OCI-LY7 (cell line): Measurements from ENCODE around the gene IL15RA. TPM values are rescaled to one million over a fixed set of nuclear protein-coding genes. Genes with fewer than 3 reads are reported as not detected.

Experiments
- BruUV-seq: library from RNA; stranded (reverse); fragments of 400-500 nt; replicated peaks from 2 replicates; lab custom pipeline; 2021; lab: Mats Ljungman, UMichigan
- CTCF ChIA-PET: fragments of 300-600 bp; sonication (Branson Sonifier 250); formaldehyde crosslinking; loops from one replicate; lab custom pipeline; 2022; ENCODE audit warnings: antibody characterized with exemption; ENCODE audit not compliant: unreplicated experiment; lab: Charles Lee
- POLR2A ChIA-PET: fragments of 300-600 bp; sonication (Branson Sonifier 250); formaldehyde crosslinking; loops from one replicate; lab custom pipeline; 2022; ENCODE audit warnings: antibody characterized with exemption; lab: Charles Lee
- DNase-seq: peaks from one replicate; pipeline ENCODE4 v3.0.0-alpha.2; 2015; ENCODE audit warnings: low spot score
- H2AFZ ChIP-seq: fragments of 200-600 bp; sonication (generic), shearing (Covaris generic); 2 replicates; pipeline ENCODE4 v1.6.1; 2014; ENCODE audit warnings: mild to moderate bottlenecking, antibody characterized with exemption, low read length, moderate library complexity
- H3K27ac ChIP-seq: fragments of 200-600 bp; sonication (generic); 2 replicates; pipeline ENCODE4 v1.5.1; 2014; ENCODE audit warnings: mixed run types, low read depth, mild to moderate bottlenecking, moderate library complexity, low read length, inconsistent platforms; ENCODE audit not compliant: poor library complexity, severe bottlenecking
- H3K36me3 ChIP-seq: fragments of 200-600 bp; sonication (generic); 2 replicates; pipeline ENCODE4 v1.6.1; 2014; ENCODE audit warnings: mild to moderate bottlenecking, antibody characterized with exemption, low read length, moderate library complexity, mixed read lengths; ENCODE audit not compliant: insufficient read depth
- H3K4me1 ChIP-seq: fragments of 200-600 bp; sonication (generic); 2 replicates; pipeline ENCODE4 v1.5.1; 2014; ENCODE audit warnings: mild to moderate bottlenecking, low read length; ENCODE audit not compliant: insufficient read depth, poor library complexity, severe bottlenecking
- H3K4me2 ChIP-seq: fragments of 200-600 bp; sonication (generic); 2 replicates; pipeline ENCODE4 v1.6.1; 2014; ENCODE audit warnings: mild to moderate bottlenecking, low read length
- H3K4me3 ChIP-seq: fragments of 200-600 bp; sonication (generic); 2 replicates; pipeline ENCODE4 v1.5.1; 2014; ENCODE audit warnings: mild to moderate bottlenecking, low read depth, low read length; ENCODE audit not compliant: poor library complexity, severe bottlenecking
- H3K79me2 ChIP-seq: fragments of 200-600 bp; sonication (generic); 2 replicates; pipeline ENCODE4 v1.6.1; 2016; ENCODE audit warnings: low read depth, mild to moderate bottlenecking, low read length, moderate library complexity, mixed read lengths; ENCODE audit not compliant: insufficient read depth
- H3K9me2 ChIP-seq: fragments of 200-600 bp; sonication (generic); 2 replicates; pipeline ENCODE4 v1.6.1; 2016; ENCODE audit warnings: mild to moderate bottlenecking, low read length, mixed read lengths; ENCODE audit not compliant: insufficient read depth
- H3K9me3 ChIP-seq: fragments of 200-600 bp; sonication (generic); 2 replicates; pipeline ENCODE4 v1.6.1; 2014; ENCODE audit warnings: mild to moderate bottlenecking, mixed run types, low read length, mixed read lengths
- H4K20me1 ChIP-seq: fragments of 200-600 bp; sonication (generic); 2 replicates; pipeline ENCODE4 v1.6.1; 2014; ENCODE audit warnings: mild to moderate bottlenecking, antibody characterized with exemption, low read length, moderate library complexity, mixed read lengths; ENCODE audit not compliant: insufficient read depth
- CTCF ChIP-seq: fragments of 200-600 bp; sonication (generic); conservative IDR thresholded peaks from 2 replicates; pipeline ENCODE4 v1.5.1; 2014; ENCODE audit warnings: mild to moderate bottlenecking, antibody characterized with exemption, low read length, moderate library complexity, mixed read lengths
- EZH2phosphoT487 ChIP-seq: fragments of 200-600 bp; sonication (generic); IDR thresholded peaks from 2 replicates; pipeline ENCODE4 v1.6.1; 2018; ENCODE audit warnings: low read depth, borderline replicate concordance, mild to moderate bottlenecking, mixed run types, antibody characterized with exemption, low read length, moderate library complexity, mixed read lengths
- intact Hi-C: fragments of 100-400 bp; cut with micrococcal nuclease; formaldehyde crosslinking; loops from one replicate; pipeline ENCODE4 v1.10.0; 2022; ENCODE audit not compliant: unreplicated experiment
- total RNA-seq, 2 experiments: library from RNA; depleted of rRNA in 1 of 2; stranded (reverse); fragments of >200 nt in 1 of 2; shearing (Covaris generic) in 1 of 2; gene quantifications; 2 replicates each; pipeline ENCODE4 v1.2.3, GENCODE V29; 2014 to 2022

The IL15RA gene
- total RNA-seq, 2 experiments from 2014 or later: 5.9 to 14.5 TPM

GRCh38 chr10:6017781-6018354 is 40.5 kb upstream of the IL15RA start:
- intact Hi-C loops: loop anchor here (10.0 kb wide), 1 partner anchor 387 kb away; no protein-coding TSS in a partner anchor
- H3K27ac ChIP-seq: no peak overlapping the region
- no peaks in the 10 kb centered on the region for H4K20me1 ChIP-seq
- H3K4me2 ChIP-seq: no peak overlapping the region
- H3K4me1 ChIP-seq: peaks cover 28% of the 10 kb centered on the region
- no peak for TF ChIP-seq EZH2phosphoT487
- no peak for TF ChIP-seq CTCF
- peaks cover 39% of the 10 kb centered on the region for H3K36me3 ChIP-seq
- H2AFZ ChIP-seq: no peak overlapping the region
- BruUV-seq: no TSS peak
- no peaks in the 10 kb centered on the region for H3K9me2 ChIP-seq
- POLR2A ChIA-PET: interaction anchor here (1.0 kb wide), 1 partner anchor 10 kb away, joined by 3 read pairs; no protein-coding TSS in a partner anchor
- no peaks in the 10 kb centered on the region for H3K79me2 ChIP-seq
- no peak for DNase-seq
- H3K4me3 ChIP-seq: no peak overlapping the region
- H3K9me3 ChIP-seq: no peaks in the 10 kb centered on the region
- CTCF ChIA-PET: no interaction called here

DNA sequence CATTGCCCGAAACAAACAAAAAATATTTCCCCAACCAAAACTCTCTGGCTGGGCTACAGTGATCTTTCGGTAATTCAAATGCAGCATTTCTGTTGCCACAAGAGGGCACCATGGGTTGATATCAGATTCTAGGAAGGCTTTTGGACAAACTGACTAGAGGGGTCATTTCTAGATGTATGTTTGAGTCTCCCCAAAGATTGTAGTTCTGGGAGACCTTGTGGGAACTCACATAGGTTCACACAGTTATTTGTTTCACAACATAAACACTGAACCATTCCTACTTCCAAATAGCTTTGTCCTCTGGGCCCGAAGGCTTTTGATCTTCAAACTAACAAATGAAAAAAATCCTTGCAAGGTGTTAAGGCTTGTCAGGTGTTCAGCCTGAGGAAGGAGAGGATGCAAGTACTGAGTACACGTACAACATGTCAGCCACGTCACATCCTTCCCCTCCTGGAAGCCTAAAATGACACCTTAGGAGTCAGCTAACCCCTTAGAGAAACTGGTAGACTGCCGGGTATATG is 37.0 kb upstream of the IL15RA start:
- Histone ChIP-seq H3K4me1 (peaks cover 19% of the 10 kb centered on the region), H3K9me3 (no peaks in the 10 kb centered on the region), H3K36me3 (peaks cover 23% of the 10 kb centered on the region), H3K4me2 (peak overlapping the region; percentile 61), H4K20me1 (no peaks in the 10 kb centered on the region), H3K27ac (peak overlapping the region; percentile 68), H3K4me3 (peak overlapping the region; percentile 4), H3K79me2 (no peaks in the 10 kb centered on the region), H2AFZ (peak overlapping the region; percentile 51; the same call in 1 of the 2 replicates), H3K9me2 (no peaks in the 10 kb centered on the region)
- no TSS peak for BruUV-seq
- POLR2A ChIA-PET: interaction anchor here (0.5 to 1.8 kb wide), 11 partner anchors 24 to 338 kb away, joined by 3 to 6 read pairs (median 3); partner anchors contain the start of gene PFKFB3
- no peak for TF ChIP-seq EZH2phosphoT487
- TF ChIP-seq CTCF: peak; percentile 99
- intact Hi-C loops: loop anchor here (1.0 to 10.0 kb wide), 4 partner anchors 36 to 390 kb away; no protein-coding TSS in a partner anchor
- CTCF ChIA-PET: interaction anchor here (1.2 to 2.5 kb wide), 3 partner anchors 34 to 72 kb away, joined by 4 to 10 read pairs (median 4); no protein-coding TSS in a partner anchor
- peak; percentile 86 for DNase-seq
